Fibroblast of villous mesenchyme (primary cell): ENCODE data around the gene CALHM5. TPM values are rescaled to one million over a fixed set of nuclear protein-coding genes. Genes with fewer than 3 reads are reported as not detected.

Experiments
- DNase-seq: peaks from one replicate; pipeline ENCODE4 v3.0.0-alpha.2; 2010; ENCODE audit warnings: low read depth
- H3K4me3 ChIP-seq: 2 replicates; pipeline ENCODE4 v1.5.1; 2011; ENCODE audit warnings: low read depth, mild to moderate bottlenecking, low read length
- total RNA-seq: library from RNA; depleted of rRNA; stranded (reverse); fragments of >200 nt; gene quantifications from 2 replicates; pipeline ENCODE4 v1.2.3, GENCODE V29; 2012
- TF ChIP-seq, protein P1 (sequence below): IDR thresholded peaks from 2 replicates; pipeline ENCODE4 v1.5.1; 2012; ENCODE audit warnings: low read depth, mild to moderate bottlenecking, low read length; ENCODE audit not compliant: insufficient read depth

Gene CALHM5
- total RNA-seq, 1 donor, result 4.7 TPM

DNA sequence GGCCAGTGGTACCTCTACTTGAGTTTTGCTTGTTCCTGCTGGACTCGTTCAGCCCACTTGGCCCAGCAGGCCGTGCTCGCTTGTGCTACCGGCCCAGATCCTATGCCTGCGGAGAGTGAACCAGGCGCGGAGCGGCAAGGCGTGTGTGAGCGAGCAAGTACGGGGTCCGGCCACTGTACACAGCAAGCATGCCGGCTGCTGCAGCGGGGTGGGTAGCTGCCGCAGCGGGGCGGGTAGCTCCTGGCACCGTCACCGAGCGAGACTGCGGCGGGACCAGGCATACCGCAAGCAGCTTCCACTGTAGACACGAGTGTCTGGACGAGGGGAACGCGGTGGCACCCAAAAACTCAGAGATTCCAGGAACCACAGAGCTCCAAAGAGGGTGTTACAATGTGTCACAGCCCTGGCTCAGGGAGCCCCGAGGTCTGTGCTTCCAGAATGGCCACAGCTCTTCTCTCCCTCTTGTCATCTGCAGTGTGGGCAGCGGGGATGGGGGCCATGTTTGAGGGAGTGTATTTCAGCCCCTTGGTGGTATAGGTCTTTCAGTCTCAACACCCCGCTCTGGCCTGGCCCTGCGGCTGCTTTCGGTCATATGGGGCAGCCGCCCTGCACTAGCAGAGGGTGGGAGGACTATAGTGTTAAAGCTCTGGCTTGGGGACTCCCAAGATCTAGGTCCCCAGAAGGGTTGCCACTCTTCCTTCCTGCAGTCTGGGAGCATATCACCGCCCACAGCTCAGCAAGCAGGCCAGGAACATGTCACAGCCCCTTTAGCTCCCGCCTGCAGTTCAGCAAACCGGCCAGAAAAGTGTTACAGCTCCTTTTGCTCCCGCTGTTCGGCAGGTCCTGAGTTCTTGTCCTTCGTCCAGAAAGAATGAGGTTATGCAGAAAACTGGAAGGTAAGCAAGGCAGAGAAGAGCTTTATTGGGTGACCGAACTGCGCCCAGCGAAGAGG, 53.8 kb downstream of the CALHM5 start:
- DNase-seq, result no peak
- TF ChIP-seq, protein P1, sequence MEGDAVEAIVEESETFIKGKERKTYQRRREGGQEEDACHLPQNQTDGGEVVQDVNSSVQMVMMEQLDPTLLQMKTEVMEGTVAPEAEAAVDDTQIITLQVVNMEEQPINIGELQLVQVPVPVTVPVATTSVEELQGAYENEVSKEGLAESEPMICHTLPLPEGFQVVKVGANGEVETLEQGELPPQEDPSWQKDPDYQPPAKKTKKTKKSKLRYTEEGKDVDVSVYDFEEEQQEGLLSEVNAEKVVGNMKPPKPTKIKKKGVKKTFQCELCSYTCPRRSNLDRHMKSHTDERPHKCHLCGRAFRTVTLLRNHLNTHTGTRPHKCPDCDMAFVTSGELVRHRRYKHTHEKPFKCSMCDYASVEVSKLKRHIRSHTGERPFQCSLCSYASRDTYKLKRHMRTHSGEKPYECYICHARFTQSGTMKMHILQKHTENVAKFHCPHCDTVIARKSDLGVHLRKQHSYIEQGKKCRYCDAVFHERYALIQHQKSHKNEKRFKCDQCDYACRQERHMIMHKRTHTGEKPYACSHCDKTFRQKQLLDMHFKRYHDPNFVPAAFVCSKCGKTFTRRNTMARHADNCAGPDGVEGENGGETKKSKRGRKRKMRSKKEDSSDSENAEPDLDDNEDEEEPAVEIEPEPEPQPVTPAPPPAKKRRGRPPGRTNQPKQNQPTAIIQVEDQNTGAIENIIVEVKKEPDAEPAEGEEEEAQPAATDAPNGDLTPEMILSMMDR, result no peak
- peak overlapping the region; percentile 17 for H3K4me3 ChIP-seq

DNA sequence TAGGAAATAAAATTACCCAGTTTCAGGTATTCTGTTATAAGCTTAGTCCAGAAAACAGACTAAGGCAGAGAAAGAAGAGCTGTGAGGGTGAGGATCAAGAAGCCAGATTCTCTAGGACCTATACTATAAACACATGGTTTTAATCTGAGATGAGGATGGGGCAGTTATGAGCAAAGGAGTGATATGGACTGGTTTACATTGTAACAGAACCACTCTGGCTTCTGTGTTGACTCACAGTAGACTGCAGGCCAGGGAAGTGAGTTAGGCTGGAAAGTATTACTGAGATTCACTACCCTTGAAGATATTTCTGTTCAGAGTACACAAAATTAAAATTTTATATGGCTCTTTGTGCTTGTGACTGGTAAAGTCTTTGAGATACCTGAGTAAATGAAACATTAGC, 56.7 kb downstream of the CALHM5 start:
- DNase-seq, result no peak
- TF ChIP-seq, protein P1, result no peak
- H3K4me3 ChIP-seq, result no peak overlapping the region

GRCh38 chr6:116568821-116569755, 57.6 kb downstream of the CALHM5 start:
- TF ChIP-seq, protein P1, result no peak
- DNase-seq, result no peak

GRCh38 chr6:116570856-116571682, 59.6 kb downstream of the CALHM5 start, which contains the start of gene RWDD1:
Gene RWDD1 (plus strand): TSS chr6:116571504. CDS start chr6:116571583, 79 bp downstream.
- peak within 1 kb of the TSS; percentile 99 for H3K4me3 ChIP-seq
- TF ChIP-seq, protein P1, result no peak
- peak; percentile 100 for DNase-seq

More at GRCh38 chr6:116568821-116569755, 57.6 kb downstream of the CALHM5 start:
- H3K4me3 ChIP-seq, result no peak overlapping the region

GRCh38 chr6:116571683-116572000, 60.2 kb downstream of the CALHM5 start:
- TF ChIP-seq, protein P1, result no peak
- DNase-seq, result no peak
- H3K4me3 ChIP-seq, result peak overlapping the region; percentile 94

DNA sequence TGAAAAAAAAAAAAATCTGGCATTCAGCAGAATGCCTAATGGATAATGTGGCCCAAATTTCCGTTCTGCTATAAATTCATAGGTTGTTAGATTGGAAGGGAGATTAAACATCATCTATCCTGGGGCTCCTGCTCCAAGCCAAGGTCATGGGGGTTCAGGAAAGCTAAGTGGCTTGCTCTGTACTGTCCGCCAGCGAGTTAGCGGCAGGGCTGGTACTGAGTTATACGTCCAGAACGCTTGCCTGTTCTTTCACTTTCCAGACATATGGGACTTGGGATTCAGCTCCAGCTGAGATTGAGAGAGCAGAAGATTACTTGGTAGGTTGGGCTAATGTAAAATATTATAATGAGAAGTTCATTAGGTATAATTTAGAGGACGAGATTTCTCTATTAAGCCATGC, 60.7 kb downstream of the CALHM5 start:
- peak; percentile 67 for DNase-seq
- TF ChIP-seq, protein P1, result no peak

More for the DNA sequence above, 60.7 kb downstream of the CALHM5 start:
- peak overlapping the region; percentile 94 for H3K4me3 ChIP-seq
